CD4-positive, alpha-beta T cell (primary cell): Measurements from ENCODE around the gene REEP1. TPM values are rescaled to one million over a fixed set of nuclear protein-coding genes. Genes with fewer than 3 reads are reported as not detected.

ENCODE experiments used
- ATAC-seq: fragments of 200-7000 bp; cut with Tn5 transposase; one replicate; pipeline ENCODE4 v1.10.0; 2022; ENCODE audit warnings: mild to moderate bottlenecking; ENCODE audit not compliant: poor library complexity
- CTCF ChIA-PET: fragments of 350-600 bp; sonication (Branson Sonifier 250); formaldehyde crosslinking; loops from one replicate; lab custom pipeline; 2021; ENCODE audit warnings: antibody characterized with exemption, inconsistent platforms; lab: Charles Lee
- POLR2A ChIA-PET: fragments of 350-600 bp; sonication (Branson Sonifier 250); formaldehyde crosslinking; loops from one replicate; lab custom pipeline; 2021; ENCODE audit warnings: antibody characterized with exemption, inconsistent platforms; lab: Charles Lee
- DNase-seq, 14 experiments: peaks; one replicate each; pipeline ENCODE4 v3.0.0-alpha.2; 2013 to 2020; ENCODE audit warnings: mixed read lengths in 2 of 14
- H3K27ac ChIP-seq, 2 donors: one replicate each; pipeline versions ENCODE4 v1.5.1 to v1.7.0; 2013; ENCODE audit warnings: low read length in 2 of 2, low read depth in 1 of 2, mild to moderate bottlenecking in 1 of 2
- H3K27me3 ChIP-seq, 2 experiments: 1 replicate in 1 of 2; 2 replicates in 1 of 2; pipeline versions ENCODE4 v1.6.1 to v1.7.0; 2013; ENCODE audit warnings: low read length in 2 of 2, control low read depth in 1 of 2, mild to moderate bottlenecking in 1 of 2, moderate library complexity in 1 of 2; ENCODE audit not compliant: insufficient read depth in 2 of 2, control insufficient read depth in 1 of 2
- H3K36me3 ChIP-seq: one replicate; pipeline ENCODE4 v1.6.1; 2013; ENCODE audit warnings: low read length, control low read depth; ENCODE audit not compliant: insufficient read depth
- H3K4me1 ChIP-seq: one replicate; pipeline ENCODE4 v1.6.1; 2013; ENCODE audit warnings: low read length, control low read depth; ENCODE audit not compliant: insufficient read depth
- H3K4me3 ChIP-seq: one replicate; pipeline ENCODE4 v1.5.1; 2013; ENCODE audit warnings: mild to moderate bottlenecking, low read length, moderate library complexity
- H3K9me3 ChIP-seq, 2 experiments: 1 replicate in 1 of 2; 2 replicates in 1 of 2; pipeline versions ENCODE4 v1.6.1 to v1.7.0; 2013; ENCODE audit warnings: low read length in 2 of 2, mild to moderate bottlenecking in 2 of 2, control low read depth in 1 of 2, moderate library complexity in 1 of 2; ENCODE audit not compliant: control insufficient read depth in 1 of 2, insufficient read depth in 1 of 2
- H3K27ac Mint-ChIP-seq: one replicate; pipeline ENCODE4 v1.8.0; 2020; ENCODE audit warnings: mixed read lengths
- H3K27me3 Mint-ChIP-seq: one replicate; pipeline ENCODE4 v1.8.0; 2021; ENCODE audit warnings: mixed read lengths
- H3K36me3 Mint-ChIP-seq: one replicate; pipeline ENCODE4 v1.8.0; 2021; ENCODE audit warnings: low read depth, mixed read lengths
- H3K4me1 Mint-ChIP-seq: one replicate; pipeline ENCODE4 v1.8.0; 2021; ENCODE audit warnings: low read depth, mixed read lengths
- H3K4me3 Mint-ChIP-seq: one replicate; pipeline ENCODE4 v1.8.0; 2020; ENCODE audit warnings: mild to moderate bottlenecking, mixed read lengths
- H3K9me3 Mint-ChIP-seq: one replicate; pipeline ENCODE4 v1.8.0; 2020; ENCODE audit warnings: mixed read lengths
- CTCF ChIP-seq: fragments of 200-600 bp; IDR thresholded peaks from one replicate; pipeline ENCODE4 v1.8.0; 2022; ENCODE audit warnings: antibody characterized with exemption, mild to moderate bottlenecking
- intact Hi-C, 2 experiments: fragments of 100-400 bp; cut with DNase I in 1 of 2; cut with micrococcal nuclease in 1 of 2; formaldehyde crosslinking; loops; one replicate each; pipeline versions ENCODE4 v1.15.1 to v1.9.0; 2023 to 2025; cut with DNase I, micrococcal nuclease
- total RNA-seq, 174 experiments: library from RNA in 2 of 174; stranded (reverse) in 2 of 174; gene quantifications; one replicate each; pipeline ENCODE4 v1.2.3 and lab custom pipeline; 2021 to 2026

Gene REEP1
- total RNA-seq, 2 experiments from 2014 or later = not detected

DNA sequence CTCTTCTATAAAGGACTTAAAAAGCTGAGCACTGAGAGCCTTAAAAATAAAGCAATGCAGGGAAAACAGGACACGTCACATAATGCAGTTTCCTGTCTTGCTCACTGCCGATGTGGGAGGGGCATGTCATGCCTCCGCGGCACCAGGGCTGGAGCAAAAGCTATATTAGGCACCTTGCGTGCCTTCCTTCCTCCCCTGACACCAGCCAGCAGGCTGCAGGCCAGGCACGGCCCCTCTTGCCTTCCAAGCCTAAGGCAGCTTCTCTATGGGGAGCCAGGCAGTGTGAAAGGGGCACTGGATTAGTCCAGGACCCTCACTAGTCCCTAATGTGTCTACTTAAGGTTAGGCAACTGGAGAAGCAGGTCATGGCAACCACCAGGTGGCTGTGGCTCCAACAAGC, 111.8 kb downstream of the REEP1 start:
- no peaks in the 10 kb centered on the region for H3K9me3 ChIP-seq
- peaks cover 11% of the 10 kb centered on the region for H3K4me1 ChIP-seq
- H3K4me3 Mint-ChIP-seq = no peak overlapping the region
- ATAC-seq (peak; percentile 90), DNase-seq (peak in 13 of 14 experiments; percentile 12 to 73 (median 47))
- H3K4me3 ChIP-seq = no peak overlapping the region
- POLR2A ChIA-PET = interaction anchor here (1.0 to 1.9 kb wide), 4 partner anchors 10 to 216 kb away, joined by 3 to 23 read pairs (median 4); partner anchors contain the start of genes IMMT and KDM3A
- CTCF ChIA-PET = interaction anchor here (0.5 kb wide), 1 partner anchor 28 kb away, joined by 3 read pairs; no protein-coding TSS in a partner anchor
- intact Hi-C loops = loop anchor here in 1 of 2 experiments (10.0 kb wide), 1 partner anchor 219 kb away; the partner anchor contains the start of gene KDM3A
- H3K27me3 ChIP-seq = no peaks in the 10 kb centered on the region
- no peaks in the 10 kb centered on the region for H3K27me3 Mint-ChIP-seq
- no peak for TF ChIP-seq CTCF
- H3K27ac Mint-ChIP-seq = peak overlapping the region; percentile 85
- no peaks in the 10 kb centered on the region for H3K36me3 ChIP-seq
- H3K9me3 Mint-ChIP-seq = no peaks in the 10 kb centered on the region
- no peak overlapping the region for H3K27ac ChIP-seq
- no peaks in the 10 kb centered on the region for H3K36me3 Mint-ChIP-seq
- peaks cover 21% of the 10 kb centered on the region for H3K4me1 Mint-ChIP-seq

DNA sequence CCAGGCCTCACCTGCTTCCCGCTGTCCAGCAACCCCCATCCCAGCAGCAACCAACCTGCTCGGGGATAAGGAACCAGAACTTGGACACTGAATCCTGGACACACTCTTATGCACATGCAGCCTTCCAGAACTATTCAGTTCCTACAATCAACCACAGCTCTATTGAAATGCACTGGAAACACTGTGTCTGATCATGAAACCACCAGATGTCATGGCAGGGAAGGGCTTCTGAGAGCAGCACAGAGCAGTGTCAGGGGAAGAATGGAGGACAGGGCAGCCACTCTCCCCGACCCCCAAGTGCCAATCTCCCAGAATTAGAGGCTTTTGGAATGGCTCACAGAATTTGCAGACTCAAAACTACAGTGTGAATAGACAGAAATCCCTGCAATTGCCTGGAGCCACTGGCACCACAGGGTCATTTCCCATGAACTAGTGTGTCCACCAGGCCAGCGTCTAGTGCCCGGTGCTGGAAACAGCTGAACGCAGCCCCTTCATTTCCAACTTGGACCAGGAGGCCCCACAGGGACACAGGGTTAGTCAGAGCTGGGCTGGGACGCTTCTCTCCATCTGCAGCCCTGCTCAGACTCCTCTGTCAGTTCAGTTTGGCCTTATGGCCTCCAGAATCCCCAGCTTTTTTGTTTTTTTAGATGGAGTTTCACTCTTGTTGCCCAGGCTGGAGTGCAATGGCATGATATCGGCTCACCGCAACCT, 112.6 kb downstream of the REEP1 start:
- H3K4me3 Mint-ChIP-seq = no peak overlapping the region

More for the DNA sequence above, 112.6 kb downstream of the REEP1 start:
- Mint-ChIP-seq H3K36me3 (no peaks in the 10 kb centered on the region), H3K27me3 (no peaks in the 10 kb centered on the region), H3K27ac (peak overlapping the region; percentile 85), H3K4me1 (peaks cover 21% of the 10 kb centered on the region), H3K9me3 (no peaks in the 10 kb centered on the region)
- Histone ChIP-seq H3K27me3 (no peaks in the 10 kb centered on the region), H3K27ac (no peak overlapping the region), H3K9me3 (no peaks in the 10 kb centered on the region), H3K4me3 (no peak overlapping the region), H3K4me1 (peaks cover 11% of the 10 kb centered on the region), H3K36me3 (no peaks in the 10 kb centered on the region)
- ATAC-seq = no peak
- ChIA-PET CTCF (interaction anchor here (0.5 kb wide), 1 partner anchor 27 kb away, joined by 3 read pairs; no protein-coding TSS in a partner anchor), POLR2A (interaction anchor here (1.0 to 1.9 kb wide), 4 partner anchors 9 to 217 kb away, joined by 3 to 23 read pairs (median 4); partner anchors contain the start of genes IMMT and KDM3A)
- no peak for TF ChIP-seq CTCF
- no peak for DNase-seq
- intact Hi-C loops = loop anchor here in 1 of 2 experiments (10.0 kb wide), 1 partner anchor 220 kb away; the partner anchor contains the start of gene KDM3A
